Ureter (tissue), 1 donor: ENCODE measurements around the gene DNAJC8. TPM values are rescaled to one million over a fixed set of nuclear protein-coding genes. Genes with fewer than 3 reads are reported as not detected.
A peak's percentile ranks its signal among the peaks of the same experiment; 100 is the strongest.

Experiments
- DNase-seq: peaks from one replicate; pipeline ENCODE4 v3.0.0-alpha.2; 2020; ENCODE audit warnings: low spot score
- total RNA-seq: library from RNA; stranded (reverse); gene quantifications from one replicate; pipeline ENCODE4 v1.2.4, GENCODE V29; 2023
- donor health status: DM: yes; HTN: yes; CAD: no.

Gene DNAJC8
- total RNA-seq, 1 donor from 2014 or later: 67.4 TPM

DNA sequence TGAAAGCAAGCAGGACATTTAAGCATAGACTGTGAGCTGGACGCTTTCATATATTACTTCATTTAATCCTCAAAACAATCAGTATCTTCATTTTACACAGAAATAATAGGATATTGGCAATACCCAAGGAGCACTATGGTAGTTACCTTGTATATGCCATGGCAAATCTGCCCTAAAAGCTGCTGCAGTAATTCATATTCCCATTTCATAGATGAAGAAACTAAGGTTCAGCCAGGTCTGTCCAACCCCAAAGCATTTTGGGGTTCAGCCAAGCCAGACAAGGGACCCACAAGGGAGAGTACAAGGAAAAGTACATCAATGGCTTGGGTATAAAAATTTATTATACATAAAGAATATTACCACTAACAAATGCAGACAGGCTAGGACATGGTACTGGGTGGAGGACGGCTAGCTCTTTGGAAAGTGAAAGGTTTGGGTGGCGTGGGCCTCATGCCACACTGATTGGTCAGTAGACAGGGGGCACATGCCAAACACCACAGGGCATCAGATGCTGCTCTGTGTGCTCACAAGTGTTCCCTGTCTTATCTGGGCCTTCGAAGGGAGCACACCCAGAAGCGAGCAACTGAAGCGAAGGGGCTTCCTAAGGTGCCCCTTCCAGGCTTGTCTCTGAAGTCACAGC is 32.5 kb downstream of the DNAJC8 start:
- DNase-seq: no peak

- no peak for DNase-seq
Observed at GRCh38 chr1:28199328-28200233, 33.2 kb downstream of the DNAJC8 start.

- no peak for DNase-seq
Observed at GRCh38 chr1:28197682-28198415, 35.0 kb downstream of the DNAJC8 start.

- DNase-seq: no peak
Observed at GRCh38 chr1:28196330-28196729, 36.5 kb downstream of the DNAJC8 start.

GRCh38 chr1:28195780-28196179 is 37.0 kb downstream of the DNAJC8 start:
- DNase-seq: no peak

- no peak for DNase-seq
Observed at GRCh38 chr1:28194326-28195035, 38.3 kb downstream of the DNAJC8 start.

DNA sequence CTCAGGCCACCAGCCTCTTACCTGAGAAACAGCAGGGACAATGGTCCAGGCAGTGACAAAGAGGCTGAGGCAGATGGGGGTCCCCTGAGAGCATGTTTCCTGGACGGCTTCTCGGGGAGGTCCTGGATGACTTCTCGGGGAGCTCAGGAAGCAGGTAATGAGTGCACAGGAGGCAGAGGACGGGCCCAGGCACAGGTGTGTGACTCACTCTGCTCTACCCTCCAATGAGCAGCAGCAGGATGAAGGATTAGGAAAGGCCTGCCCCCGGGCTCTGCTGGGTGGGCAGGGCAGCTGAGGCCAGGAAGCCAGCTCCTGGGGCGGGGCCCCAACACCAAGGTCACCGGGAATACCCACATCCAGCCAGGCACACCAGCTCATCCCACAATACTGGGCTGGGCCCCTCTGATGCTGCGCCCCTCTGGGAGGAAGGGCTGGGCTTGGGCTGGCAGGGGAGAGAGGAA is 39.1 kb downstream of the DNAJC8 start:
- DNase-seq: peak; percentile 71

- DNase-seq: no peak
Observed at GRCh38 chr1:28190996-28191645, 41.7 kb downstream of the DNAJC8 start.

GRCh38 chr1:28190337-28190979 is 42.4 kb downstream of the DNAJC8 start:
- no peak for DNase-seq

- DNase-seq: no peak
Observed at GRCh38 chr1:28185071-28185470, 47.8 kb downstream of the DNAJC8 start.

GRCh38 chr1:28180306-28181305 is 52.2 kb downstream of the DNAJC8 start:
- no peak for DNase-seq

- DNase-seq: no peak
Observed at GRCh38 chr1:28178690-28179485, 53.9 kb downstream of the DNAJC8 start.

- DNase-seq: no peak
Observed at GRCh38 chr1:28176492-28177470, 56.0 kb downstream of the DNAJC8 start, which contains the start of gene PTAFR. Gene PTAFR (minus strand): TSS chr1:28176690. CDS start chr1:28151021, 25,669 bp downstream.

- no peak for DNase-seq
Observed at GRCh38 chr1:28175955-28176485, 56.8 kb downstream of the DNAJC8 start.

DNA sequence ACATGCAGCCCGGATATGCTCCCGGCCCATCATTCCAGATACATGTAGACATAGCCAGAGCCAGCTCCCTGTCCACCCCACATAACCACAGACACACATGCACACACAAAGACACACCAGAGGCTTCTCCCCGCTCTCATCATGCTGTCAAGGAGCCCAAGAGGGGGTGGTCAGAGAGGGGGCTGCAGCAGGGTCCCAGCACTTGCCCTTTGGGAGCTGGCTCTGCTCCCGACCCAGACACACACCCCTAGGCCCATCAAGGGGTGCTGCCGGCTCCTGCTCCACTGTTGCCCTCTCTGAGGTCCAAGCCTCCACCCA is 58.9 kb downstream of the DNAJC8 start:
- DNase-seq: no peak

GRCh38 chr1:28173151-28173979 is 59.5 kb downstream of the DNAJC8 start:
- DNase-seq: no peak
